H9 (cell line): Measurements from ENCODE around the gene TRERF1. TPM values are rescaled to one million over a fixed set of nuclear protein-coding genes. Genes with fewer than 3 reads are reported as not detected.

ENCODE experiments used
- DNase-seq: peaks from one replicate; pipeline ENCODE4 v3.0.0-alpha.2; 2017
- H2AFZ ChIP-seq: one replicate; pipeline ENCODE4 v1.6.1; 2013; ENCODE audit warnings: mild to moderate bottlenecking, low read length, control low read depth, moderate library complexity
- H2AK5ac ChIP-seq: 2 replicates; pipeline ENCODE4 v1.6.1; 2013; ENCODE audit warnings: low read length, control low read depth, mixed read lengths; ENCODE audit not compliant: insufficient read length
- H2BK120ac ChIP-seq: one replicate; pipeline ENCODE4 v1.6.1; 2013; ENCODE audit warnings: low read depth, mild to moderate bottlenecking, low read length, control low read depth, inconsistent platforms; ENCODE audit not compliant: poor library complexity, severe bottlenecking
- H2BK12ac ChIP-seq: 2 replicates; pipeline ENCODE4 v1.6.1; 2013; ENCODE audit warnings: low read length, control low read depth, mixed read lengths, low read depth; ENCODE audit not compliant: insufficient read length
- H2BK15ac ChIP-seq: 2 replicates; pipeline ENCODE4 v1.6.1; 2013; ENCODE audit warnings: low read depth, low read length, control low read depth
- H2BK20ac ChIP-seq: one replicate; pipeline ENCODE4 v1.6.1; 2013; ENCODE audit warnings: low read depth, mild to moderate bottlenecking, low read length, control low read depth, inconsistent platforms; ENCODE audit not compliant: poor library complexity, severe bottlenecking
- H2BK5ac ChIP-seq: 2 replicates; pipeline ENCODE4 v1.6.1; 2013; ENCODE audit warnings: low read length, control low read depth, mixed read lengths; ENCODE audit not compliant: insufficient read length
- H3K14ac ChIP-seq: 2 replicates; pipeline ENCODE4 v1.6.1; 2013; ENCODE audit warnings: low read length, control low read depth; ENCODE audit not compliant: insufficient read depth
- H3K18ac ChIP-seq: 2 replicates; pipeline ENCODE4 v1.6.1; 2013; ENCODE audit warnings: low read depth, mild to moderate bottlenecking, mixed read lengths, low read length, control low read depth; ENCODE audit not compliant: insufficient read length
- H3K23ac ChIP-seq: 2 replicates; pipeline ENCODE4 v1.6.1; 2013; ENCODE audit warnings: low read length, control low read depth, mixed read lengths, low read depth; ENCODE audit not compliant: insufficient read length
- H3K23me2 ChIP-seq: 2 replicates; pipeline ENCODE4 v1.6.1; 2013; ENCODE audit warnings: low read depth, mild to moderate bottlenecking, mixed read lengths, low read length, control low read depth; ENCODE audit not compliant: insufficient read length, poor library complexity, severe bottlenecking
- H3K27ac ChIP-seq: 2 replicates; pipeline ENCODE4 v1.5.1; 2013; ENCODE audit warnings: low read length, control low read depth, mixed read lengths, low read depth; ENCODE audit not compliant: insufficient read length
- H3K27me3 ChIP-seq: 2 replicates; pipeline ENCODE4 v1.6.1; 2013; ENCODE audit warnings: low read length, control low read depth, inconsistent platforms; ENCODE audit not compliant: insufficient read depth
- H3K4ac ChIP-seq: 2 replicates; pipeline ENCODE4 v1.6.1; 2013; ENCODE audit warnings: low read depth, mild to moderate bottlenecking, control low read depth, inconsistent platforms, low read length, moderate library complexity
- H3K4me1 ChIP-seq: 2 replicates; pipeline ENCODE4 v1.6.1; 2013; ENCODE audit warnings: low read length, control low read depth, inconsistent platforms; ENCODE audit not compliant: insufficient read depth
- H3K4me2 ChIP-seq: 2 replicates; pipeline ENCODE4 v1.6.1; 2013; ENCODE audit warnings: low read length, control low read depth, mixed read lengths; ENCODE audit not compliant: insufficient read length, insufficient read depth
- H3K56ac ChIP-seq: 2 replicates; pipeline ENCODE4 v1.6.1; 2013; ENCODE audit warnings: low read depth, mild to moderate bottlenecking, mixed read lengths, low read length, control low read depth; ENCODE audit not compliant: insufficient read length
- H3K79me1 ChIP-seq: 2 replicates; pipeline ENCODE4 v1.6.1; 2013; ENCODE audit warnings: low read depth, mild to moderate bottlenecking, moderate library complexity, low read length, control low read depth, inconsistent platforms; ENCODE audit not compliant: insufficient read depth, poor library complexity, severe bottlenecking
- H3K79me2 ChIP-seq: 2 replicates; pipeline ENCODE4 v1.6.1; 2013; ENCODE audit warnings: low read length, control low read depth, inconsistent platforms; ENCODE audit not compliant: insufficient read depth
- H3K9ac ChIP-seq: 2 replicates; pipeline ENCODE4 v1.6.1; 2013; ENCODE audit warnings: low read length, control low read depth, mixed read lengths; ENCODE audit not compliant: insufficient read length; ENCODE audit errors: extremely low read depth
- H3K9me3 ChIP-seq: one replicate; pipeline ENCODE4 v1.6.1; 2013; ENCODE audit warnings: low read depth, low read length, inconsistent platforms; ENCODE audit not compliant: control insufficient read depth
- H3T11ph ChIP-seq: one replicate; pipeline ENCODE4 v1.6.1; 2013; ENCODE audit warnings: mild to moderate bottlenecking, low read length, control low read depth, inconsistent platforms
- H4K20me1 ChIP-seq: one replicate; pipeline ENCODE4 v1.6.1; 2013; ENCODE audit not compliant: control insufficient read depth, insufficient read length, insufficient read depth
- H4K5ac ChIP-seq: 2 replicates; pipeline ENCODE4 v1.6.1; 2013; ENCODE audit warnings: low read depth, mild to moderate bottlenecking, mixed read lengths, low read length, control low read depth; ENCODE audit not compliant: insufficient read length
- H4K8ac ChIP-seq: replicated peaks from 2 replicates; pipeline ENCODE4 v1.6.1; 2013; ENCODE audit warnings: low read length, control low read depth, mixed read lengths, low read depth; ENCODE audit not compliant: insufficient read length
- H4K91ac ChIP-seq: 2 replicates; pipeline ENCODE4 v1.6.1; 2013; ENCODE audit warnings: low read depth, mild to moderate bottlenecking, moderate library complexity, mixed read lengths, low read length, control low read depth; ENCODE audit not compliant: insufficient read length
- H3K27ac Mint-ChIP-seq, 3 experiments: 2 replicates in 2 of 3; 3 replicates in 1 of 3; pipeline ENCODE4 v1.8.0; 2020 to 2021; ENCODE audit warnings: mixed read lengths in 3 of 3, mild to moderate bottlenecking in 1 of 3, moderate library complexity in 1 of 3
- H3K27me3 Mint-ChIP-seq: 2 replicates; pipeline ENCODE4 v1.8.0; 2021; ENCODE audit warnings: low read depth, mild to moderate bottlenecking, moderate library complexity, mixed read lengths
- H3K36me3 Mint-ChIP-seq, 3 experiments: 2 replicates in 2 of 3; 3 replicates in 1 of 3; pipeline ENCODE4 v1.8.0; 2020 to 2021; ENCODE audit warnings: low read depth in 3 of 3, mixed read lengths in 3 of 3; ENCODE audit not compliant: insufficient read depth in 1 of 3
- H3K4me1 Mint-ChIP-seq, 2 experiments: 2 replicates each; pipeline ENCODE4 v1.8.0; 2020; ENCODE audit warnings: mixed read lengths in 2 of 2
- H3K4me3 Mint-ChIP-seq, 2 experiments: 2 replicates in 1 of 2; 3 replicates in 1 of 2; pipeline ENCODE4 v1.8.0; 2020 to 2021; ENCODE audit warnings: mild to moderate bottlenecking in 2 of 2, mixed read lengths in 2 of 2, moderate library complexity in 1 of 2
- H3K9me3 Mint-ChIP-seq, 2 experiments: 2 replicates in 1 of 2; 3 replicates in 1 of 2; pipeline ENCODE4 v1.8.0; 2020; ENCODE audit warnings: mild to moderate bottlenecking in 2 of 2, mixed read lengths in 2 of 2, moderate library complexity in 1 of 2
- CTCF ChIP-seq: fragments of 200-600 bp; sonication (generic); conservative IDR thresholded peaks from 3 replicates; pipeline ENCODE4 v1.8.0; 2021; ENCODE audit warnings: antibody characterized with exemption, mild to moderate bottlenecking
- WGBS: extraction: QIAGEN DNeasy Blood & Tissue Kit; methylation state at CpG from one replicate; pipeline ENCODE4 v1.1.7; 2013; ENCODE audit warnings: missing lambda C conversion rate, low lambda C conversion rate, mixed read lengths; ENCODE audit not compliant: insufficient read length; ENCODE audit errors: extremely low coverage; 5-methylcytosine and 5-hydroxymethylcytosine counted together
- total RNA-seq: library from RNA; stranded (reverse); gene quantifications from 2 replicates; pipeline ENCODE4 v1.2.1, GENCODE V29; 2021

TRERF1 gene
- total RNA-seq, 1 experiment from 2014 or later, result 19.7 TPM

- H3K9me3 Mint-ChIP-seq, result no peaks in the 10 kb centered on the region
- Histone ChIP-seq H3K9me3 (no peaks in the 10 kb centered on the region), H3K79me2 (peaks cover 9% of the 10 kb centered on the region; the same call in 1 of the 2 replicates)
These were observed 61.3 kb downstream of the TRERF1 start for GRCh38 chr6:42390228-42390934.

More at GRCh38 chr6:42390228-42390934, 61.3 kb downstream of the TRERF1 start:
- peaks cover under 1% of the 10 kb centered on the region; the same call in 1 of the 2 replicates for H3K4me1 ChIP-seq
- no peak overlapping the region for H3K23ac ChIP-seq
- H2BK20ac ChIP-seq, result no peak overlapping the region
- no peak overlapping the region for H3K9ac ChIP-seq
- H3K27ac Mint-ChIP-seq, result peak overlapping the region in 2 of 3 experiments; percentile 61 to 65; a peak in 4 of 7 replicates
- H3K27ac ChIP-seq, result no peak overlapping the region
- H3K4ac ChIP-seq, result no peak overlapping the region
- H2BK15ac ChIP-seq, result no peak overlapping the region
- no peaks in the 10 kb centered on the region for H3K27me3 Mint-ChIP-seq
- H3K14ac ChIP-seq, result peak overlapping the region; percentile 6; the same call in 1 of the 2 replicates
- H2BK12ac ChIP-seq, result no peak overlapping the region
- H3K18ac ChIP-seq, result no peak overlapping the region
- no peaks in the 10 kb centered on the region for H4K20me1 ChIP-seq
- no peaks in the 10 kb centered on the region for H3K23me2 ChIP-seq
- no peak overlapping the region for H4K5ac ChIP-seq
- H3K56ac ChIP-seq, result no peak overlapping the region
- H3K36me3 Mint-ChIP-seq, result peaks cover 0 to 5% (median 2%) of the 10 kb centered on the region in 3 experiments; a peak in 2 of 7 replicates
- no peak overlapping the region for H4K91ac ChIP-seq
- no peak overlapping the region for H2BK5ac ChIP-seq
- TF ChIP-seq CTCF, result no peak
- H3K79me1 ChIP-seq, result peaks cover 7% of the 10 kb centered on the region
- peaks cover 44 to 54% of the 10 kb centered on the region in 2 experiments for H3K4me1 Mint-ChIP-seq
- H2AFZ ChIP-seq, result no peak overlapping the region
- H4K8ac ChIP-seq, result no peak overlapping the region
- no peaks in the 10 kb centered on the region for H3K27me3 ChIP-seq
- WGBS, result no CpG with 5 or more reads among the region's 17 CpGs
- H3K4me3 Mint-ChIP-seq, result peak overlapping the region in 1 of 2 experiments; percentile 9; a peak in 1 of 5 replicates
- DNase-seq, result no peak
- H2BK120ac ChIP-seq, result no peak overlapping the region
- no peak overlapping the region for H2AK5ac ChIP-seq
- H3K4me2 ChIP-seq, result no peak overlapping the region
- H3T11ph ChIP-seq, result no peak overlapping the region
